HCT116 (cell line): Measurements from ENCODE around the gene FBXO46. TPM values are rescaled to one million over a fixed set of nuclear protein-coding genes. Genes with fewer than 3 reads are reported as not detected.

Experiments
- ATAC-seq: fragments of 200-7000 bp; cut with Tn5 transposase; 2 replicates; pipeline ENCODE4 v1.9.1; 2020; ENCODE audit warnings: mild to moderate bottlenecking, moderate library complexity
- BruUV-seq: library from RNA; stranded (reverse); fragments of 400-500 nt; replicated peaks from 2 replicates; lab custom pipeline; 2021; lab: Mats Ljungman, UMichigan
- CTCF ChIA-PET: fragments of 300-600 bp; sonication (Branson Sonifier 250); formaldehyde crosslinking; loops from one replicate; lab custom pipeline; 2021; ENCODE audit warnings: antibody characterized with exemption; lab: Charles Lee
- POLR2A ChIA-PET: fragments of 300-600, 350-600 bp; sonication (Branson Sonifier 250); formaldehyde crosslinking; loops from one replicate; lab custom pipeline; 2021; ENCODE audit warnings: antibody characterized with exemption; lab: Charles Lee
- RAD21 ChIA-PET, 2 experiments: fragments of 300-600 bp; sonication (Branson Sonifier 250); formaldehyde crosslinking; loops; one replicate each; lab custom pipeline; 2023; ENCODE audit warnings: low total read pairs in 2 of 2; ENCODE audit not compliant: uncharacterized antibody in 2 of 2, unreplicated experiment in 2 of 2, low non-redundant PET in 1 of 2; lab: Charles Lee
- DNase-seq: peaks from one replicate; pipeline ENCODE4 v3.0.0-alpha.2; 2010; ENCODE audit warnings: low read depth, low spot score
- H2AFZ ChIP-seq: fragments of 200-600 bp; shearing (Covaris generic), sonication (generic); 2 replicates; pipeline ENCODE4 v1.6.1; 2017; ENCODE audit warnings: low read depth, mixed run types, mixed read lengths, antibody characterized with exemption, low read length; ENCODE audit not compliant: poor library complexity, severe bottlenecking
- H3K27ac ChIP-seq: 2 replicates; pipeline ENCODE4 v1.5.1; 2012; ENCODE audit warnings: low read depth, low read length
- H3K27me3 ChIP-seq: fragments of 200-600 bp; sonication (generic); 2 replicates; pipeline ENCODE4 v1.6.1; 2016; ENCODE audit warnings: mixed run types, low read length, mixed read lengths; ENCODE audit not compliant: insufficient read depth
- H3K36me3 ChIP-seq, 2 experiments: fragments of 200-500 bp in 1 of 2; fragments of 200-600 bp in 1 of 2; sonication (Bioruptor generic) in 1 of 2; sonication (generic) in 1 of 2; 2 replicates each; pipeline versions ENCODE4 v1.5.1 to v1.6.1; 2014 to 2016; ENCODE audit warnings: low read length in 2 of 2, inconsistent platforms in 1 of 2, mixed read lengths in 1 of 2, mixed run types in 1 of 2; ENCODE audit not compliant: insufficient read depth in 2 of 2, control insufficient read depth in 1 of 2
- H3K4me1 ChIP-seq, 2 experiments: fragments of 200-600 bp in 1 of 2; sonication (generic) in 1 of 2; 2 replicates each; pipeline versions ENCODE4 v1.5.1 to v1.6.1; 2012 to 2017; ENCODE audit warnings: low read length in 2 of 2, inconsistent platforms in 1 of 2, mild to moderate bottlenecking in 1 of 2, mixed read lengths in 1 of 2, mixed run types in 1 of 2, moderate library complexity in 1 of 2; ENCODE audit not compliant: insufficient read depth in 2 of 2, control insufficient read depth in 1 of 2
- H3K4me2 ChIP-seq: fragments of 200-600 bp; sonication (generic); 2 replicates; pipeline ENCODE4 v1.6.1; 2017; ENCODE audit warnings: mixed run types, low read length, mixed read lengths
- H3K4me3 ChIP-seq, 2 experiments: fragments of 200-600 bp in 1 of 2; sonication (generic) in 1 of 2; replicated peaks in 1 of 2; 2 replicates each; pipeline ENCODE4 v1.5.1; 2011 to 2016; ENCODE audit warnings: low read length in 2 of 2, control low read depth in 1 of 2, low read depth in 1 of 2, mild to moderate bottlenecking in 1 of 2, mixed read lengths in 1 of 2, mixed run types in 1 of 2
- H3K79me2 ChIP-seq: fragments of 200-600 bp; sonication (generic); 2 replicates; pipeline ENCODE4 v1.6.1; 2017; ENCODE audit warnings: mild to moderate bottlenecking, mixed run types, low read length, moderate library complexity, mixed read lengths; ENCODE audit not compliant: insufficient read depth
- H3K9ac ChIP-seq: fragments of 200-600 bp; sonication (generic); 2 replicates; pipeline ENCODE4 v1.6.1; 2016; ENCODE audit warnings: low read length, mixed read lengths
- H3K9me2 ChIP-seq: fragments of 200-600 bp; sonication (generic), shearing (Covaris generic); 2 replicates; pipeline ENCODE4 v1.6.1; 2017; ENCODE audit warnings: mixed run types, mild to moderate bottlenecking, moderate library complexity; ENCODE audit not compliant: insufficient read depth
- H3K9me3 ChIP-seq, 2 experiments: fragments of 200-500 bp in 1 of 2; fragments of 200-600 bp in 1 of 2; sonication (Bioruptor generic) in 1 of 2; sonication (generic) in 1 of 2; 2 replicates each; pipeline ENCODE4 v1.6.1; 2014 to 2017; ENCODE audit warnings: low read length in 2 of 2, mixed read lengths in 2 of 2, inconsistent platforms in 1 of 2, low read depth in 1 of 2, mild to moderate bottlenecking in 1 of 2, mixed run types in 1 of 2, moderate library complexity in 1 of 2; ENCODE audit not compliant: control insufficient read depth in 1 of 2, insufficient read depth in 1 of 2
- H4K20me1 ChIP-seq: fragments of 200-600 bp; sonication (generic), shearing (Covaris generic); 2 replicates; pipeline ENCODE4 v1.6.1; 2017; ENCODE audit warnings: mixed run types, mild to moderate bottlenecking, moderate library complexity; ENCODE audit not compliant: insufficient read depth
- ATF3 ChIP-seq: IDR thresholded peaks from 2 replicates; pipeline ENCODE4 v1.6.1; 2012
- ELF1 ChIP-seq: IDR thresholded peaks from 2 replicates; pipeline ENCODE4 v1.6.1; 2012; ENCODE audit warnings: low read depth, borderline replicate concordance
- EZH2phosphoT487 ChIP-seq: fragments of 200-600 bp; IDR thresholded peaks from 2 replicates; pipeline ENCODE4 v1.6.1; 2018; ENCODE audit warnings: antibody characterized with exemption, borderline replicate concordance
- JUND ChIP-seq: IDR thresholded peaks from 2 replicates; pipeline ENCODE4 v1.6.1; 2012
- POLR2AphosphoS5 ChIP-seq: IDR thresholded peaks from 2 replicates; pipeline ENCODE4 v1.6.1; 2011; ENCODE audit warnings: mild to moderate bottlenecking, low read depth, low read length, moderate library complexity
- RAD21 ChIP-seq: IDR thresholded peaks from 2 replicates; pipeline ENCODE4 v1.6.1; 2012; ENCODE audit warnings: low read depth, mild to moderate bottlenecking
- SIN3A ChIP-seq: IDR thresholded peaks from 2 replicates; pipeline ENCODE4 v1.6.1; 2012; ENCODE audit warnings: low read depth
- TCF7L2 ChIP-seq: IDR thresholded peaks from 2 replicates; pipeline ENCODE4 v1.7.0; 2011; ENCODE audit warnings: borderline replicate concordance, inconsistent platforms; ENCODE audit not compliant: insufficient read depth, insufficient read length; ENCODE audit errors: extremely low read depth
- ZBTB33 ChIP-seq: IDR thresholded peaks from 2 replicates; pipeline ENCODE4 v1.6.1; 2011; ENCODE audit warnings: mild to moderate bottlenecking, low read length, moderate library complexity; ENCODE audit not compliant: insufficient replicate concordance; ENCODE audit errors: extremely low read depth
- ZFX ChIP-seq: fragments of 450-650 bp; IDR thresholded peaks from 2 replicates; pipeline ENCODE4 v1.6.1; 2017
- ZNF274 ChIP-seq: fragments of 200-500 bp; sonication (Bioruptor generic); IDR thresholded peaks from 2 replicates; pipeline ENCODE4 v1.6.1; 2014; ENCODE audit warnings: mild to moderate bottlenecking, low read depth, low read length, inconsistent platforms
- intact Hi-C: fragments of 100-400 bp; cut with micrococcal nuclease; formaldehyde crosslinking; loops from 2 replicates; pipeline ENCODE4 v1.10.0; 2022
- total RNA-seq: library from RNA; stranded (reverse); gene quantifications from one replicate; pipeline ENCODE4 v1.2.1, GENCODE V29; 2021; ENCODE audit not compliant: unreplicated experiment

The FBXO46 gene
- total RNA-seq, 1 experiment from 2014 or later: 31.7 TPM

- ChIA-PET RAD21 (interaction anchor here in 1 of 2 experiments (0.7 kb wide), 1 partner anchor 296 kb away, joined by 3 read pairs; no protein-coding TSS in a partner anchor), CTCF (interaction anchor here (0.7 to 2.4 kb wide), 2 partner anchors 13 to 63 kb away, joined by 5 to 8 read pairs; partner anchors contain the start of genes QPCTL and SIX5), POLR2A (interaction anchor here (1.6 kb wide), 1 partner anchor 13 kb away, joined by 5 read pairs; the partner anchor contains the start of gene QPCTL)
- no peak overlapping the region for H3K4me3 ChIP-seq
- H2AFZ ChIP-seq: no peak overlapping the region
- H3K4me2 ChIP-seq: no peak overlapping the region
- no peaks in the 10 kb centered on the region for H3K9me3 ChIP-seq
- peaks cover 3% of the 10 kb centered on the region; the same call in 1 of the 2 replicates for H3K79me2 ChIP-seq
- DNase-seq (no peak), ATAC-seq (no peak)
- no peaks in the 10 kb centered on the region for H3K9me2 ChIP-seq
- no peak overlapping the region for H3K27ac ChIP-seq
- H3K9ac ChIP-seq: no peak overlapping the region
- no peaks in the 10 kb centered on the region for H4K20me1 ChIP-seq
- intact Hi-C loops: no loop called here
- BruUV-seq: no TSS peak
- no peak for TF ChIP-seq ZNF274
- TF ChIP-seq EZH2phosphoT487: no peak
- TF ChIP-seq JUND: no peak
- TF ChIP-seq TCF7L2: no peak
- TF ChIP-seq ZBTB33: no peak
- no peak for TF ChIP-seq POLR2AphosphoS5
- TF ChIP-seq RAD21: no peak
- TF ChIP-seq ATF3: no peak
- no peak for TF ChIP-seq ZFX
- TF ChIP-seq SIN3A: no peak
- TF ChIP-seq ELF1: no peak
- H3K4me1 ChIP-seq: no peaks in the 10 kb centered on the region
- peaks cover 3 to 5% of the 10 kb centered on the region in 2 experiments; a peak in 2 of 4 replicates for H3K36me3 ChIP-seq
- no peaks in the 10 kb centered on the region for H3K27me3 ChIP-seq
These were observed 24.8 kb downstream of the FBXO46 start for GRCh38 chr19:45705710-45706415.
